GM18505 (cell line): Measurements from ENCODE around the gene ELOF1.

Experiments used
- ATAC-seq: cut with Tn5 transposase; IDR thresholded peaks from one replicate; pipeline ENCODE4 v1.9.1; 2021; ENCODE audit not compliant: unreplicated experiment
- POLR2A ChIP-seq: IDR thresholded peaks from 4 replicates; pipeline ENCODE4 v1.6.1; 2011; ENCODE audit warnings: borderline replicate concordance; ENCODE audit not compliant: insufficient read depth, insufficient read length; ENCODE audit errors: extremely low read depth

The ELOF1 gene

DNA sequence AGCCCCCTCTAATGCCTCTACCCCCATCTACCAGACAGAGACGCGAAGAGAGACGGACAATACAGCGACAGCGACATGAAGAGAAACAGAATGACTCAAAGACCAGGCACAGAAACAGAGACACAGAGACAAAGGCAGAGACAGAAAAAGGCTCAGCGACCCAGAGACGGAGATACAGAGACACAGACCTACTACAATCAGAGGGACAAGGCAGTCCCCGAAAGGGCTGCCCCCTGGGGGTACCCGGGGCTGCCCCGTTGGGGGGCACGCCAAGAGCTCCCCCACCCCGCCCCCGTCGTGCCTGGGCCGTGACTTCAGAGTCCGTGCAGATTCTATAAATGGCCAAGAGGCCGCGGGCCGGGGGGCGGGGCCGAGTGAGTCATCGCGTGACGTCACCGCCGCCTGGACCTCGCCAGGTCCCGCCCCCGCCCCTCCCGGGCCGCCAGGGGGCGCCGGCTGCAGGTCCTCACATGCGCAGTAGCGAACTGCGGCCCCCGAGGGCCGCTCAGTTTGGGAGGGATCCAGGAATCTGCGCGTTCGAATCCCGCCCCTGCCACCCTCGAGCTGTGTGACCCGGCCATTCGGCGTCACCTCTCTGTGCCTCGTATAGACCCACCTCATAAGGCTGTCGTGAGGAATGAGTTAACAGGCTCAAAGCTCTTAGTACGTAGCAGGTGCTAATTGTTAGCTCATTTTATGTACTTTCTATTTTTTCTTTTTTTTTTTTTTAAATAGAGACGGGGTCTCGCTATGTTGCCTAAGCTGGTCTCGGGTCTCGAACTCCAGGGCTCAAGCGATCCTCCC lies 23.0 kb downstream of the ELOF1 start:
- peak; percentile 32 for TF ChIP-seq POLR2A

DNA sequence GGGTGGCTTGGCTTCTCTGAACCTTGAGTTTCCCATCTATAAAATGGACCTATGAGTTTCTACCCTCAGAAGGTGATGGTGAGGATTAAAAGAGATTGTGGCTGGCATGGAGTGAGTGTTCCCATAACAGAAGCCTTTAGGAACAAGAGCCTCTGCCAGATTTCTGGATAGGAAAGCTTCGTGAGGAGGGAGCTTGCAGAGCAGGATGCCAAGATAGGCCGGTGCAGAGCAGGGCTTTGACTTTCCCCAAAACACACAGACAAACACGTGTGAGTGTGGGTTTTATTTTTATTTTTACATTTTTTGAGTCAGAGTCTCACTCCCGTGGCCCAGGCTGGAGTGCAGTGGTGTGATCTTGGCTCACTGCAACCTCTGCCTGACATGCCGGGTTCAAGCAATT lies 24.1 kb downstream of the ELOF1 start:
- no peak for TF ChIP-seq POLR2A
- ATAC-seq, result no peak

More for the DNA sequence above, 23.0 kb downstream of the ELOF1 start:
- peak; percentile 71 for ATAC-seq

DNA sequence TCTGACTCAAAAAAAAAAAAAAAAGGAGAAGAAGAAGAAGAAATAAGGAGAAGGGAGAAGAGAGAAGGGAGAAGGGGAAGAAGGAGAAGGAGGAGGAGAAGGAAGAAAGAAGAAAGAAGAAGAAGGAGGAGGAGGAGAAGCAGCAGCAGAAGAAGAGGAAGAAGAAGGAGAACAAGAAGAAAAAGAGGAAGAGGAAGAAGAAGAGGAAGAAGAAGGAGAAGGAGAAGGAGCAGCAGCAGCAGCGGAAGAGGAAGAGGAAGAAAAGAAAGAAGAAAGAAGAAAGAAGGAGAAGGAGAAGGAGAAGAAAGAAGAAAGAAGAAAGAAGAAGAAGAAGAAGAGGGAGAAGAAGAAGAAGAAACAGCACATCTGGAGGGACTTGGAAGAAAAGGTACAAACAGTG lies 24.5 kb downstream of the ELOF1 start:
- no peak for TF ChIP-seq POLR2A
- ATAC-seq, result no peak

DNA sequence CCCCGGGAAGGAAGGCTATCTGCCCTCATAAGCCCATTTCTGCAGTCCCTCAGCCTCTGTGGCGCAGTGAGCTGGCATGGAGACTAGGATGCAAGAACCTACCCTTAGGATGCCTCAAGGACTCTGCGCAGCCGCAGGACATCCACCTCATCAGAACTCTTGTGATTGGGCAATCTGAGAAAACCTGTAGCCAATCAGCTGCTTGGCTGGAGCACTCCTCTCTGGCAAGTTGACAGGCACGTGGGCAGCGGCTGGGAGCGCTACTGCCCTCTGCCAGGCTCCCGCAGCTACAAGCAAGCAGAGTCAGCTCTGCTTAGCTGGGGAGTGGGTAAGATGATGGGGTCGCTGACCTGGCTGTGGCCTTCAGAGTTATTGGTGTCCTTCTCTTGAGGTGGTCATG lies 28.6 kb downstream of the ELOF1 start:
- ATAC-seq, result no peak
- no peak for TF ChIP-seq POLR2A

DNA sequence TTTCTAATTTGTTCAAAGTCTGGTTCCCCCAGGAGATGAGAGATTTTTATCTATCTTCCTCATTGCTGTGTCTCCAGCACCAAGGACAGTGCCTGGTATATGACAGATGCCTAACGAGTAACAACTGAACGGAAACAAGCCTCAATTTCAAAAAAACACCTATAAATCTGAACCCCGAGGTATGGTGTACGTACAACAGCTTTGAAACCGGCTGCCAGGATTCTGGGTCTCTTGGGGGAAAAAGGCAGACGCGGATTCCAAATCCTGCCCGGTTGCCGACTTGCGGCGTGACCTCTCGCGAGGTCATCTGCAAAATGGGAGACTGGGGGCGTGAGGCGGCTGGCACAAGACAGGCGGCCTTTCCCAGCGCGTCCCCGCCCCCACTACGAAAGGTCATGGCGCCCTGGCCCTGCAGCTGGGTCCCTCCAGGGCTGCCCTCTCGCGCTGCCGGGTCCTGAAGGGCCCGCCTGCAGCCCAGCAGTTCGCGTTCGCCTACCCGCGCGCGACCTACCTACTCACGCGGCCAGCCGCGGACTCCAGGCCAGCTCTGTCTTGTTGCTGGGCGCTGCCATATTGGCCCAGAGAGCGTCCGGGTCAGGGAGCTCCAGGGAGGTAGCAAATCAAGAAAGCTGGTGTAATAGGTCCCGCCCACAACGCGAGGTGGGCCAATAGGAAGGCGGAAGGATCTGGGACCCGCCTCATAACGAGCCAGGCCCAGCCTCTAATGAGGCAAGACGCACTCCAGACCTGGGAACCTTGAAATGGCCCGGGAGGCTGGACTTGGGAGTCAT lies 30.3 kb downstream of the ELOF1 start, which contains the start of gene ECSIT:
Gene ECSIT, minus strand, starts transcription at position 584 of the 791 bp plus-strand sequence. CDS start 9,964 bp downstream, outside the sequence.
- TF ChIP-seq POLR2A, result peak; percentile 74
- ATAC-seq, result peak; percentile 88

DNA sequence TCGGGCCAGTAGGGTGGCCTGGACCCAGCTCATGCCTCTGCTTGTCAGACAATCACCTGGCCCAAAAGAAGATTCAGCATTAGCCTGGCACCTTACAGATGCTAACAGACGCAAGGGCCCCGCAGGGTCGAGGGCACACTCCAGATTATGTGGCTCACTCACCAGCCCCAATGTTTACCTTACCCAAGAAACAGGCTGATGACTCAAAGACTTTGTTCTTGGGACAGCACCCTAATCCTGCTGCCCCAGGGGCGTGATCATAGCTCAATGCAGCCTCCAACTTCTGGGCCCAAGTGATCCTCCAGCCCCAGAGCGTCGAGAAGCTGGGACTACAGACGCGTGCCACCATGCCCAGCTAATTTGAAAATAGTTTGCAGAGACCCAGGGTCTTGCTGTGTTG lies 39.9 kb downstream of the ELOF1 start:
- no peak for ATAC-seq
- TF ChIP-seq POLR2A, result no peak

DNA sequence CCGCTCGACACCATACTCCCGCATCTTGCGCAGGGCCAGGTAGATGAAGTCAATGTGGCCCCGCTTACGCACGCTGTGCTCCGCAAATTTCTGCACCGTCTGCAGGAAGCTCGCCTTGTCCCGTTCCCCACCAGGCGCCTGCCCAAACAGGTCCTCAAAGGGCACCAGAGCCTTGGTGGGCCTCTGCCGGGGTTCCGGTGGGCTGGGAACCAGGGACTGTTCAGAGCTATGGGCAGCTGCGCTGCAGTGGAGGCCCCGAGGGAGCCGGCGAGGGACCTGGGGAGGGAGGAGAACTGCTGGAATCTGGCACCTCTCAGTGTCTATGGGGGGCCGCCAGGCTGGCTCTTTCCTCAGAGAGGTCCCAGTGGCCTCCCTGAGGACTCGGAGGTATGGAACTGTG lies 45.1 kb downstream of the ELOF1 start:
- ATAC-seq, result no peak
- no peak for TF ChIP-seq POLR2A

DNA sequence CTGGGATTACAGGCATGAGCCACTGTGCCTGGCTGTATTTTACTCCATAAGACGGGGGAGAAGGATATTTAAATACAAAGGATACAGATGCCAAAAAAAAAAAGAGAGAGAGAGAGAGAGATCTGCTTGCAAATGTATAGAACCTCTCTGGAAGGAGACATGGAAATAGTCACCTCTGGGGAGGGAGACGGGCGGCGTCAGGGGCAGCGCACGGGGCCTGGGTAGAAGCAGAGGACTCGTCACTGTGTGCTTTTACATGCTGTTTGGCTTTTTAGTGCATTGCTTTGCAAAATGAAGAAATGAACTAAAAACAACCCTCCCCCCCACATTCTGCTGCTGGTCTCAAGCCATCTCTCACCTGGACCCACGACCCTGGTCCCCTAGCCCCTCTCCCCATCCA lies 48.6 kb downstream of the ELOF1 start:
- no peak for ATAC-seq
- TF ChIP-seq POLR2A, result no peak

DNA sequence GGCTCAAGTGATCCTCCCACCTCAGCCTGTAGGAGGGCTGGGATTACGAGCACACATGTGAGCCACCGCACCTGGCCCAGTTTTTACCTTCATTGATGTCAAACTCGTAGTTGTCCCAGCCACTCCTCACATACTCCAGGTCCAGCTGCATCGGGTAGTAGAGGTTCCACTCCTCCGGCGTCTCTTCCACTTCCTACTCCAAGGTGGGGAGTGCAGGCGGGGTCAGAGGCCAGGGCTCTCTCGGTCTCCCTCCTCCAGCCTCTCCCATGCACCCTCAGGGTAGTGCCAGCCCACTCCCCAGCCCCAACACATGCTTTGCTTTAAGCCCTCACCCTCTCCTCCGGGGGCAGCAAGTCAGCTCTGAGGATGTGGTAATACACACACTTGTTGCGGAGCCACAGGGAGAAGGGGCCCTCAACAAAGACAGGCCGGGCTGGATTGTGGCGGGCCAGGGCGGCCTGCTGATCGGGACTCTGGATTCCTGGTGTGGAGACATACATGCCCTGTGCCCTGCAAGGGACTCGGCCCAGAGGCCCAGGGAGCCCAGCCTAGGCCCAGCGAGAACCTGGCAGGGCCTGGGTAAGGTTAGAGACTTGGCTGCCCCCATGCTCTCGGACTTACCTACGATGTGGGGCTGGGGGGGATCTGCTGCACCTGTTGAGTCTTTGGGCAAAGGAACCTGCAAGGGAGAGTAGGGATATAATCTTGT lies 51.5 kb downstream of the ELOF1 start:
- ATAC-seq, result no peak
- TF ChIP-seq POLR2A, result no peak

DNA sequence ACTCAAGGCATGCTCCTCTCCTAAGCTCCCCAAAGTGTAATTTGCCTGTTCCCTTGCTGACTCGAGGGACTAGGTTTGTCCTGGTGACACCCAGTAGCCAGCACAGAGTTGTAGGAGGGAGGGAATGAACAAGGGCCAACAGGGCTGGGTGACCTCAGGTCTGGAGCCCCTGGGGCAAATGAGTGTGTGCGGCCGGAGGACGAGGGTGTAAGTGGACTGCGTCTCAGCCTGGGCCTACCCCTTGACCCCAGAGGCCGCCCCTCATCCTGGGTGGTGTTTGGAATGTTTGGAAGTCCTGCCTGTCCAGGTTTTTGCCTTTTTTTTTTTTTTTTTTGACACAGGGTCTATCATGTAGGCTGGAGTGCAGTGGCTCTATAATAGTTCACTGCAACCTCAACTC lies 52.1 kb downstream of the ELOF1 start:
- TF ChIP-seq POLR2A, result no peak
- no peak for ATAC-seq

DNA sequence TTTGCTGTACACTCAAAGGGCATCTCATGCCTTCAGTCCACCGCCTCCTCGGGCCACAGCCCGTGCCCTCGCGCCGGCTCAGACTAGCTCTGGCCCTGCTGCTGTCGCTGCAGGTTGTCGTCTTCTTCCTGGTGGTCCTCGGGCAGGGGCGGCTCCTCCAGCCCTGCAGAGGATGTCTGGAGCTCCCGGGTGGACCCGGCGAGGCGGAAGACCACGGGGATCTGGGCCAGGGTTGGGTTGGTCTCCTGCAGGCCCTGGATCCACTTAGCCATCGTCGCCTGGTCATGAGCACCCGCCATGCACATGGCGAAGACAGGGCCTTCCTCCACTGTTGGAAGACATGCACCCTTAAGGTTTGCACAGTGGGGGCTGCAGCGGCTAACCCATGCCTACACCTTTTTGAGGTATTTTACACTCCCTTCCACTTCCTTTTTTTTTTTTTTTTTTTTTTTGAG lies 52.9 kb downstream of the ELOF1 start:
- ATAC-seq, result peak; percentile 21
- no peak for TF ChIP-seq POLR2A

DNA sequence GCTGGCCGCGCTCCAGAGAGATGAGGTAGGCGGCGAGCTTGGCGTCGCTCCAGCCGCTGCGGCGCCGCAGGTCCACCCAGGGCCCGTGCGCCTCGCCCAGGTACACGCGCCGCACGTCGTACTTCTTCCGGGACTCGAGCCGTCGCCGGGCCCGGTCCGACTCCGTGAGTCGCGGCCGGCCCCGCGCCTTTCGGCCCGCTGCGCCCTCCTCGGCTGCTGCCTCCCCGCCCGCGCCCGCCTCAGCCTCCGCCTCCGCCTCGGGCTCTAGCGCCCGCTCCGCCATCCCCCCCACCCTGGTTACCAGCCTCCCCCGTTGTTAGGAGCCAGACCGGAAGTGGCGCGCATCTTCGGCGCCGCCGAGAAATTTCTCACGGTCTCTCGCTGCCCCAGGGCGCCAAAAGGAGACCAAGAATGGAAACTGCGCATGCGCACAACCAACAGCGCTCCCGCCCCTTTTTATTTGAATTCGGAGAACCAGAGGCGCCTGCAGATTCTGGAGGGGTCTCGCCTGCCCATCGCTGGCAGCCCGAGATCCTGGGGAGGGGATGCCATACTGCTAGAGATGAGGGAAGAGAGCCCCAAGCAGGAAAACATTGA lies 53.4 kb downstream of the ELOF1 start, which contains the start of gene ZNF653:
Gene ZNF653, minus strand, starts transcription at position 336 of the 597 bp plus-strand sequence. Its CDS starts 53 bp downstream, at position 283.
- peak; percentile 58 for TF ChIP-seq POLR2A
- peak; percentile 49 for ATAC-seq

DNA sequence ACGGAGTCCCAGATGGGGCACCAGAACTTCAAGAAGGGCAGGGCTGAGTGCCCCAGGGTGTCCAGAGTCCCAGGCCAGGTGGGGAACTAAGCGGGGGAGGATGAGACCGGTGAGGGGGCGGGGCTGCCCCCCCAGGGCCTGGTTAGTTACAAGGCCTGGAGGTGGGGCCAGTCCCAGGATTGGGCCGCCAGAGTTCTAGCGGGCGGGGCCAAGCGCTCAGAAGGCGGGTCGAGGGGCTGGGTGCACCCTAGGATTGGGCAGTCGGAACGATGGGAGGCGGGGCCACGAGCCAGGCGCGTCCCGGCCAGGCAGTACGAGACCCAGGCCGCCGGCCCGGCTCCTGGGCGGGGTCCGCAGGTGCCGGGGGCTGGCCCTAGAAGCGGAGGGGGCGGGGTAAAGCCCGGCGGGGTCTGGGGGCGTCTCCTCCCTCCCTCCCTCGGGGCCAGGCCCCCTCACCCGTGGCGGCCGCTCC lies 54.0 kb downstream of the ELOF1 start:
- TF ChIP-seq POLR2A, result peak; percentile 1
- peak; percentile 84 for ATAC-seq

DNA sequence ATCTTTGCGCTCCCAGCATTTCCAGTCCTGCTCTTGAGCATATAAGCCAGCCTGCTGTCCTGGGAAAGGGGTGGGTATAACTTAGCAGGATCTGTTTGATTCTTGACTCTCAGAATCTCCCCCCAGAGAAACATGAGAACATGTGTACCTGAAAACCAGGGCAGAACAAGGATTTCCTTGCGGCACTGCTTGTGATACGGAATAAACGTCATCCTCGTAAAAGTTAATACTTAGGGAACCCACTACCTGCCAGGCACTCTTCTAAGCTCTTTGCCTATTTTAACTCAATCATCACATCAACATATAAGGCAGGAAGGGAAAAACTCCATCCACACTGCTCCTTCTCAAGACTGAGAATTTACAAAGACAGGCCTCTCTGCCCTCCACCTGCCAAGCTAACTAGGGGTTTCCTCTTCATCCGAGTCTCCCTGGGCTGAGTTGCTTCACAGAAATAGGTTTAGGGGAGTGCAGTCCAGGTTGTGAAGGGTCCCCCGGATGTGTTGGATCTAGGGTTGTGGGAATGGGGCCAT lies 54.5 kb downstream of the ELOF1 start:
- no peak for ATAC-seq
- no peak for TF ChIP-seq POLR2A
